GM19395 (cell line): ENCODE results near the gene TEX14.
"Not testable (repeated sequence)": the region's sequence is repeated elsewhere in the genome, so short reads cannot be mapped to it uniquely, and the experiment has no call there.

Experiments
- ATAC-seq: cut with Tn5 transposase; IDR thresholded peaks from one replicate; pipeline ENCODE4 v1.9.1; 2021; ENCODE audit warnings: mild to moderate bottlenecking, moderate library complexity; ENCODE audit not compliant: unreplicated experiment

Gene TEX14

GRCh38 chr17:58565389-58566311, 126.2 kb downstream of the TEX14 start:
- ATAC-seq: no peak

- ATAC-seq: no peak
Measured at GRCh38 chr17:58564971-58565370, 126.9 kb downstream of the TEX14 start.

GRCh38 chr17:58564243-58564642, 127.6 kb downstream of the TEX14 start:
- ATAC-seq: no peak

GRCh38 chr17:58560511-58560910, 131.3 kb downstream of the TEX14 start:
- no peak for ATAC-seq

GRCh38 chr17:58557981-58558380, 133.9 kb downstream of the TEX14 start:
- ATAC-seq: no peak

- no peak for ATAC-seq
Measured at GRCh38 chr17:58556833-58557250, 135.0 kb downstream of the TEX14 start.

- not testable (repeated sequence) for ATAC-seq
Measured at GRCh38 chr17:58555109-58555508, 136.7 kb downstream of the TEX14 start.

- no peak for ATAC-seq
Measured at GRCh38 chr17:58541249-58541648, 150.6 kb downstream of the TEX14 start.

- ATAC-seq: no peak
Measured at GRCh38 chr17:58539698-58540097, 152.1 kb downstream of the TEX14 start.

GRCh38 chr17:58538811-58539409, 152.9 kb downstream of the TEX14 start:
- ATAC-seq: no peak

GRCh38 chr17:58537266-58537665, 154.6 kb downstream of the TEX14 start:
- ATAC-seq: no peak

GRCh38 chr17:58536542-58536941, 155.3 kb downstream of the TEX14 start:
- no peak for ATAC-seq

- ATAC-seq: no peak
Measured at GRCh38 chr17:58535431-58535830, 156.4 kb downstream of the TEX14 start.

GRCh38 chr17:58534901-58535421, 156.9 kb downstream of the TEX14 start:
- no peak for ATAC-seq

GRCh38 chr17:58534331-58534730, 157.5 kb downstream of the TEX14 start:
- no peak for ATAC-seq

- ATAC-seq: no peak
Measured at GRCh38 chr17:58533616-58534188, 158.1 kb downstream of the TEX14 start.

GRCh38 chr17:58532555-58532951, 159.3 kb downstream of the TEX14 start:
- ATAC-seq: no peak

GRCh38 chr17:58531661-58532554, 159.9 kb downstream of the TEX14 start:
- no peak for ATAC-seq

- no peak for ATAC-seq
Measured at GRCh38 chr17:58531122-58531521, 160.7 kb downstream of the TEX14 start.

- ATAC-seq: no peak
Measured at GRCh38 chr17:58530655-58531054, 161.2 kb downstream of the TEX14 start.

- ATAC-seq: no peak
Measured at GRCh38 chr17:58529275-58529674, 162.6 kb downstream of the TEX14 start.
